ENCODE results near the gene SIL1.

SIL1 gene

DNA sequence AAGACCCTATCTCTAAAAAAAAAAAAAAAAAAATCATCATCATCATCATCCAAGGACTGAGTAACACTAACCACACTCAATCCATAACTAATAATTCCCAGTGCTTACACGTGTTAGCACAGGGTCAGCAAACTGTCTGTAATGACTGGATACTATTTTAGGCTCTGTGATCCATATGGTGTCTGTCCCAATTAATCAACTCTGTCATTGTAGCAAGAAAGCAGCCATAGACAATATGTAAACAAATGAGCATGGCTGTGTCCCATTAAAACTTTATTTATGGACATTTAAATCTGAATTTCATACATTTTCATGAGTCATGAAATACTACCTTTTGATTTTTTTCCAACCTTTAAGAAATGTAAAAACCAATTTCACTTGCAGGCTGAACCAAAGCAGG, 148.4 kb downstream of the SIL1 start:
- TF ChIP-seq RAD21 (IDR thresholded peaks at IDR 0.05; ENCODE audit: low read depth) (no peak), EP300 (IDR thresholded peaks at IDR 0.05; ENCODE audit: borderline replicate concordance) (no peak), EGR1 (IDR thresholded peaks at IDR 0.05) (no peak), CEBPB (IDR thresholded peaks at IDR 0.05) (no peak), TEAD4 (IDR thresholded peaks at IDR 0.05) (no peak), CREB1 (IDR thresholded peaks at IDR 0.05; ENCODE audit: low read depth) (no peak), NFIC (IDR thresholded peaks at IDR 0.05) (no peak), TAF1 (IDR thresholded peaks at IDR 0.05; ENCODE audit: low read depth) (no peak), YY1 (IDR thresholded peaks at IDR 0.05; ENCODE audit: low read depth) (no peak), ZBTB7A (IDR thresholded peaks at IDR 0.05; ENCODE audit: low read depth) (no peak), TCF12 (IDR thresholded peaks at IDR 0.05; ENCODE audit: low read depth) (no peak), FOXM1 (IDR thresholded peaks at IDR 0.05; ENCODE audit: borderline replicate concordance, low read depth) (no peak)
- TF ChIP-seq, protein P1, sequence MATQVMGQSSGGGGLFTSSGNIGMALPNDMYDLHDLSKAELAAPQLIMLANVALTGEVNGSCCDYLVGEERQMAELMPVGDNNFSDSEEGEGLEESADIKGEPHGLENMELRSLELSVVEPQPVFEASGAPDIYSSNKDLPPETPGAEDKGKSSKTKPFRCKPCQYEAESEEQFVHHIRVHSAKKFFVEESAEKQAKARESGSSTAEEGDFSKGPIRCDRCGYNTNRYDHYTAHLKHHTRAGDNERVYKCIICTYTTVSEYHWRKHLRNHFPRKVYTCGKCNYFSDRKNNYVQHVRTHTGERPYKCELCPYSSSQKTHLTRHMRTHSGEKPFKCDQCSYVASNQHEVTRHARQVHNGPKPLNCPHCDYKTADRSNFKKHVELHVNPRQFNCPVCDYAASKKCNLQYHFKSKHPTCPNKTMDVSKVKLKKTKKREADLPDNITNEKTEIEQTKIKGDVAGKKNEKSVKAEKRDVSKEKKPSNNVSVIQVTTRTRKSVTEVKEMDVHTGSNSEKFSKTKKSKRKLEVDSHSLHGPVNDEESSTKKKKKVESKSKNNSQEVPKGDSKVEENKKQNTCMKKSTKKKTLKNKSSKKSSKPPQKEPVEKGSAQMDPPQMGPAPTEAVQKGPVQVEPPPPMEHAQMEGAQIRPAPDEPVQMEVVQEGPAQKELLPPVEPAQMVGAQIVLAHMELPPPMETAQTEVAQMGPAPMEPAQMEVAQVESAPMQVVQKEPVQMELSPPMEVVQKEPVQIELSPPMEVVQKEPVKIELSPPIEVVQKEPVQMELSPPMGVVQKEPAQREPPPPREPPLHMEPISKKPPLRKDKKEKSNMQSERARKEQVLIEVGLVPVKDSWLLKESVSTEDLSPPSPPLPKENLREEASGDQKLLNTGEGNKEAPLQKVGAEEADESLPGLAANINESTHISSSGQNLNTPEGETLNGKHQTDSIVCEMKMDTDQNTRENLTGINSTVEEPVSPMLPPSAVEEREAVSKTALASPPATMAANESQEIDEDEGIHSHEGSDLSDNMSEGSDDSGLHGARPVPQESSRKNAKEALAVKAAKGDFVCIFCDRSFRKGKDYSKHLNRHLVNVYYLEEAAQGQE (IDR thresholded peaks at IDR 0.05; ENCODE audit: low read depth) = no peak
- TF ChIP-seq, protein P2, sequence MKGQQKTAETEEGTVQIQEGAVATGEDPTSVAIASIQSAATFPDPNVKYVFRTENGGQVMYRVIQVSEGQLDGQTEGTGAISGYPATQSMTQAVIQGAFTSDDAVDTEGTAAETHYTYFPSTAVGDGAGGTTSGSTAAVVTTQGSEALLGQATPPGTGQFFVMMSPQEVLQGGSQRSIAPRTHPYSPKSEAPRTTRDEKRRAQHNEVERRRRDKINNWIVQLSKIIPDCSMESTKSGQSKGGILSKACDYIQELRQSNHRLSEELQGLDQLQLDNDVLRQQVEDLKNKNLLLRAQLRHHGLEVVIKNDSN (IDR thresholded peaks at IDR 0.05) = no peak
- TF ChIP-seq, protein P3, sequence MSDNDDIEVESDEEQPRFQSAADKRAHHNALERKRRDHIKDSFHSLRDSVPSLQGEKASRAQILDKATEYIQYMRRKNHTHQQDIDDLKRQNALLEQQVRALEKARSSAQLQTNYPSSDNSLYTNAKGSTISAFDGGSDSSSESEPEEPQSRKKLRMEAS (IDR thresholded peaks at IDR 0.05) = no peak

DNA sequence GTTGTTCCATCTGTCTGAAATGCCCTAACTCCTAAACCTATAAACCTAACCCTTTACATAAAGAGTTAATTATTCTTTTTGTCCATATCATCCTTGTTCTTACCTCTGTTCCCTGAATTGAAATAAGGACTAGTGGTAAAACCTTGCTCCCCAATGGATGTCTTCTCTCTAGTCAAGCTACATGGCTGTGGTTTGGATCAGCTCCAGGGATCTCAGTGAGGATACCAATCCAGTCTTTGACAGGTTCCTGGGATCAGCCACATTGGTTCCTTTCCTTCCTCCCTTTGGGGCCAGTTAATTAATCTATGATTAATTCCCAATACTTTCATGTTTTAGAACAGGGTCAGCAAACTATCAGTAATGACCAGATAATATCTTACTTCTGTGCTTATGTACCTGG, 151.6 kb downstream of the SIL1 start:
- no peak for TF ChIP-seq TAF1 (IDR thresholded peaks at IDR 0.05; ENCODE audit: low read depth)

DNA sequence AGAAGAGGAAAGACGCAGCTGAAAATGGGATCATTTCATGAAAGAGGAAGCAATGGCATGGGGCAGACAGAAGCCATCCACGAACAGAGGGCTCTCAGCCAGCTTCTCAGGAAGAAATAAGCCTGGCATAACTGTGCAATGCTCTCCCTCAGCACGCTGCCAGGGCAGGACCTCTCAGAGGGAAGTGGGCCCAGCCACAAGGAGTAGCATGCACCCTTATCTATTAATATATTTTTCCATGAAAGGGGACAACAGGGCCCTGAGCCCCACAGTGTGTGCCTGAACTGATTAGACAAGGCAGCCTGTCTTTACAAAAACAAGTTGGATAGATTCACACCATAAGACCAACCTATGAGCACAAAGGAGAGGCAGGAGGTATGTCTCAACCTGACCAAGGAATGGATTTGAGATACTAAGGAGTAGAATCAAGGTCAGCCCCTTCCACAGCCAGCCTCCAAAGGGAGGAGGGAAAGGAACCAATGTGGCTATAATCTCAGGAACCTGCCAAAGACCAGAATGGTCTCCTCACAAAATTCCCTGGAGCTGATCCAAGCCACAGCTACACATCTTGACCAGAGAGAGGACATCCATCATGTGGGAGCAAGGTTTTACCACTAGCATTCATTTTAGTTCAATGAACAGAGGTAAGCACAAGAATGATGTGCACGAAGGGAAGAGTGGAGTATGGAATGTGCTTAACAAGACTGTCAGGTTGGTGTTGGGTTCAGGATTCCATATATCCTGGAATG, 154.8 kb downstream of the SIL1 start:
- TF ChIP-seq FOXM1 (IDR thresholded peaks at IDR 0.05; ENCODE audit: borderline replicate concordance, low read depth) (no peak), TAF1 (IDR thresholded peaks at IDR 0.05; ENCODE audit: low read depth) (no peak), YY1 (IDR thresholded peaks at IDR 0.05; ENCODE audit: low read depth) (no peak), CREB1 (IDR thresholded peaks at IDR 0.05; ENCODE audit: low read depth) (no peak), EP300 (IDR thresholded peaks at IDR 0.05; ENCODE audit: borderline replicate concordance) (no peak), TCF12 (IDR thresholded peaks at IDR 0.05; ENCODE audit: low read depth) (no peak), RAD21 (IDR thresholded peaks at IDR 0.05; ENCODE audit: low read depth) (no peak), NFIC (IDR thresholded peaks at IDR 0.05) (no peak), EGR1 (IDR thresholded peaks at IDR 0.05) (no peak), CEBPB (IDR thresholded peaks at IDR 0.05) (no peak), TEAD4 (IDR thresholded peaks at IDR 0.05) (no peak), ZBTB7A (IDR thresholded peaks at IDR 0.05; ENCODE audit: low read depth) (no peak)
- TF ChIP-seq, protein P3 (IDR thresholded peaks at IDR 0.05) = no peak
- TF ChIP-seq, protein P1 (IDR thresholded peaks at IDR 0.05; ENCODE audit: low read depth) = no peak

DNA sequence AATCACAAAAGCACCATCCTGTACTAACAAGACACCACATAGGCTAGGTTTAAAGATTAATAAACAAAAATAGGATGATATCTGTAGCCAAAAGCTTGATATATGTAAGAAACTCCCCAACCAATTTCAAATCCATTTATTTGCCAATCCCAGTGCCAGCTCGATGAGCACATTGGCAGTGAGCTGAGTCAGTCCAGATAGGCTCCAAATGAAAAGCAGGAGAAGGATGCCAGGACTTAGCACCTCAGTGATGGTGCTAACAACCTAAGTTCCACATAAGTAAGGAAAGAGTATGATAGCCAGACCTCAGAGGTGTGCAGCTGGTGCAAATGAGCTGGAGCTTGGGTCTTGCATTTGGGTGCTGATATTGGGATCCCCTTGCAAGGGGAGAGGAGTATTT, 158.1 kb downstream of the SIL1 start:
- TF ChIP-seq TEAD4 (IDR thresholded peaks at IDR 0.05) (no peak), CEBPB (IDR thresholded peaks at IDR 0.05) (no peak), RAD21 (IDR thresholded peaks at IDR 0.05; ENCODE audit: low read depth) (no peak), TCF12 (IDR thresholded peaks at IDR 0.05; ENCODE audit: low read depth) (no peak), FOXM1 (IDR thresholded peaks at IDR 0.05; ENCODE audit: borderline replicate concordance, low read depth) (no peak), EGR1 (IDR thresholded peaks at IDR 0.05) (no peak)
- TF ChIP-seq, protein P2 (IDR thresholded peaks at IDR 0.05) = no peak
- TF ChIP-seq, protein P1 (IDR thresholded peaks at IDR 0.05; ENCODE audit: low read depth) = no peak
